ENCODE data around the gene PCDHGC4.

The PCDHGC4 gene

DNA sequence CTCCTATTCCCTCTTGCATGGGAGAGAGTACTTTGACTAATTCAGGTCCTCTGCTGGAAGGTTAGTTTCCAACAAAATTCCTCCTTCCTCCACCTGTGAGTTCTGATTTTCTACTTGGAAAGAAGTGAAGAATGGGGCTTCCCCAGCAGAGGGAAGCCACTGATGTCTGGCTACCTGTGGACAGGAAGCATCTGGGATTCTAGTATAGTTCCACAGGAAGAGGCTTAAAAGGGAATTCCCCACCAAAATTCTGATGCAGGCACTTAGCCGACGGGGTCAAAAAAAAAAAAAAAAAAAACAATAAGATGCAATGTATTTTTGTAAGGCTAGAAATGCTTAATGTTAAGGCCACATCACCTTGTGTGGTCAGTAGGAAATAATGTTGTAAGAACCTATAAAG lies 37.5 kb downstream of the PCDHGC4 start:
- no peak for DNase-seq
- in situ Hi-C loops (cut with MboI; ENCODE audit: low pct_unique_long_range_greater_than_20kb, low sequenced_read_pairs) = no loop called here

DNA sequence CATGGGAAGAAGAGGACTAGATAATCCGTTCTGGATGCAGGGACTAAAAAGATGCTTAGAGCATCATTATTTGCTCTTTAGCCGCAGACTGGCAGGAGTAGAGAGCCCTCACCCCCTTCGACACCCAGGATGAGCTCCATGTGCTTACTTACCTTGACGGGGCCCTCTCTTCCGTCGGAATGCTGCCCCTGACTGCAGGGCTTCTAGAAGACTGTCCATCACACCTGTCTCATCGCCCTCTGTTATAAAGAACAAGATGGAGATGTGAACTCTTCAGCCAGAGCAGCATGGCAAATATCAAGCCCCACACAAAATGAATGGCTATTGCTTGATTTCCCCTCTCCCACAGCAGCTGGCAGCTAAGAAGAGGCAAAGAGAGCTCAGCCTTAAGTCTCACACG lies 39.2 kb downstream of the PCDHGC4 start:
- in situ Hi-C loops (cut with MboI; ENCODE audit: low pct_unique_long_range_greater_than_20kb, low sequenced_read_pairs) = no loop called here
- no peak for DNase-seq

DNA sequence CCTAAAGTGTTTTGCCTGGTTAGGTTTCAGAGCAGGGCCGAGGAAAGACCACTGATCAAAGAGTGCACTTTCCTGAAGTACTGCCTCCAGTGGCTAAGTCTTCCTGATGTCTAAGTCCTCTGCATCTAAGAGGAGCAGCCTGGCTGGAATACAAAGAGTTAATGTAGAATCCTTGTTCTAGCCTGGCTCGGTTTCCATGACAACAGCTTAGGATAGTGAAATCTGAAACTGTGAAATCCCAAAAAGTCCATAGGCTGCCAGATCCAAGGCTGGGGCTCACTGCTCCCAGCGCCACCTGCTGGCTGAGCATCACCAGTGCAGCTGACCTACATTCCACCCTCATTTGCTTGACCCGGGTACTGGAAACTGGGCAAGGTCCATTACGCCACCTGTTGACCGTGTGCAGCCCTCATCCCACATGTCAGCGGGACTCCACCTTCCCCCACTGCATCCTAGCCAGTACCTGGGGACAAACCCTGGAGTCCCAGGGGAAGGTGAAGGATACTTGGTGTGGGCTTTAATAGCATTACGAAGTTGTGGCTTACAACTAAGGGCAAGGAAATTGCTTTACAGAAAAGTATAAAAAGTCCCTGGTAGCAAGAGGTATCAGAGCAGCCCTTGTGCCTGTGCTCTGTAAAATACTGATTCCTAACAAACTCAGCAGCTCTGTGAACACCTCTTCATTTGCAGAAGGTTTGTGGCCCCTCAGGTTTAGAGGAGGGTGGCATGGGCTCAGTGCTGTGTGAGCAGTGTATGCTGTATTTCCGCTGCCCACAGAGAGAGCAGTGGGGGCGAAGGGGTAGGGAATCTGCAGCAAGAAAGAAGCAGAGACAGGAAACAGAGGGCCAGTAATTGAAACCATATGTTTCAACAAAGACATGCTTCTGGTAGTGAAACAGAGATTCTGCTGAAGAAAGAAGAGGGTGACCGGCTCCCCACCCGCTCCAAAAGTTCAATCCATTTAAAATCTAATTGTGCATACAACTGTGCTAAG lies 40.1 kb downstream of the PCDHGC4 start:
- in situ Hi-C loops (cut with MboI; ENCODE audit: low pct_unique_long_range_greater_than_20kb, low sequenced_read_pairs) = no loop called here

GRCh38 chr5:141525653-141526052 lies 40.8 kb downstream of the PCDHGC4 start:
- in situ Hi-C loops (cut with MboI; ENCODE audit: low pct_unique_long_range_greater_than_20kb, low sequenced_read_pairs) = no loop called here
- no peak for DNase-seq

More for the DNA sequence above, 40.1 kb downstream of the PCDHGC4 start:
- DNase-seq = peak; percentile 89

GRCh38 chr5:141527426-141527825 lies 42.6 kb downstream of the PCDHGC4 start:
- in situ Hi-C loops (cut with MboI; ENCODE audit: low pct_unique_long_range_greater_than_20kb, low sequenced_read_pairs) = no loop called here
- no peak for DNase-seq

DNA sequence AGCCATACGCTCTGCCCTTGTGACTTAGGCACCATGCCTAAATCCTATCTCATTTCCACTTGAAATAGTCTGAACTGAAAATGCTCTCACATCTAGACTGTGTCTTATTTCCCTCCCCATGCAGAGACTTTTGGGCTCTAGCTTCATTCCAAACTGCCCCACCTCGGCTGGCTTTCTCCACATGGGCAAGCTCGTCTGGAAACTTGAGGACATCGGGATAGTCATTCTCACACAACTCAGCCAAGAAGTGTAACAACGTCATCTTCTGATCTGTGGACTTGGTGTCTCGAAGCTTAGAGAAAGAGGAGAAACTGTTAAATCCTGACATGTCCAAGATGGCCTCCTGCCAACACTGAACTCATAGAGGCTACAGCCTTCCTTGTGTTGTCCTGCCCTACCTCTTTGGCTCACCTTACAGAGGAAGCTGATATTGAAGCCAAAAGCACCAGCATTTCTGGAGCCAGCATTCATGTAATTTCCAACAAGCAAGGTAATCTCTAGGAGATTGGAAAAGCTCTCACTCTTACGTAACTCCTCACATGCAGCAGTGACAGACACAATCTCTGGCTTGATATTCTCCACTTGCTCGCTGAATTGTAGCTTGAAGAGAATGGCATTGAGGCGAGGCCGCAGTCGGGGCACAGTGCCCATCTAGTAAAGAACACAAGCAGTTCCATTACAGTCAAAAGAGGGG lies 43.6 kb downstream of the PCDHGC4 start:
- DNase-seq = no peak
- in situ Hi-C loops (cut with MboI; ENCODE audit: low pct_unique_long_range_greater_than_20kb, low sequenced_read_pairs) = no loop called here

- no peak for DNase-seq
- in situ Hi-C loops (cut with MboI; ENCODE audit: low pct_unique_long_range_greater_than_20kb, low sequenced_read_pairs) = no loop called here
These were observed 44.2 kb downstream of the PCDHGC4 start for GRCh38 chr5:141529002-141529401.

DNA sequence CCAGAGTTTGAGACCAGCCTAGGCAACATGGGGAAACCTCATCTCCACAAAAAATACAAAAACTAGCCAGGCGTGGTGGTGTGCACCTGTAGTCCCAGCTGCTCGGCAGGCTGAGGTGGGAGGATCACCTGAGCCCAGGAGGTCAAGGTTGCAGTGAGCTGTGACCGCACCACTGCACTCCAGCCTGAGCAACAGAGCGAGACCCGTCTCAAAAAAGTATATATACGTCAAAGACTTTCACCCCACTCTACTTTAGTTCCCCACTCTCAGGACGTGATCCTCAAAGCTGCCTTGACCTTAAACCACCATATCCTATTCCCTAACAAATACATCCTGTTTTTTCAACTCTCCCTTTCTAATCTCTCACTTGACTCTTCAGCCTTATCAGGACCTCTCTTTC lies 45.0 kb downstream of the PCDHGC4 start:
- in situ Hi-C loops (cut with MboI; ENCODE audit: low pct_unique_long_range_greater_than_20kb, low sequenced_read_pairs) = no loop called here

GRCh38 chr5:141532726-141533125 lies 47.9 kb downstream of the PCDHGC4 start:
- no peak for DNase-seq
- in situ Hi-C loops (cut with MboI; ENCODE audit: low pct_unique_long_range_greater_than_20kb, low sequenced_read_pairs) = no loop called here

More for the DNA sequence above, 45.0 kb downstream of the PCDHGC4 start:
- no peak for DNase-seq

- DNase-seq = no peak
- in situ Hi-C loops (cut with MboI; ENCODE audit: low pct_unique_long_range_greater_than_20kb, low sequenced_read_pairs) = no loop called here
These were observed 49.1 kb downstream of the PCDHGC4 start for GRCh38 chr5:141533897-141534296.

DNA sequence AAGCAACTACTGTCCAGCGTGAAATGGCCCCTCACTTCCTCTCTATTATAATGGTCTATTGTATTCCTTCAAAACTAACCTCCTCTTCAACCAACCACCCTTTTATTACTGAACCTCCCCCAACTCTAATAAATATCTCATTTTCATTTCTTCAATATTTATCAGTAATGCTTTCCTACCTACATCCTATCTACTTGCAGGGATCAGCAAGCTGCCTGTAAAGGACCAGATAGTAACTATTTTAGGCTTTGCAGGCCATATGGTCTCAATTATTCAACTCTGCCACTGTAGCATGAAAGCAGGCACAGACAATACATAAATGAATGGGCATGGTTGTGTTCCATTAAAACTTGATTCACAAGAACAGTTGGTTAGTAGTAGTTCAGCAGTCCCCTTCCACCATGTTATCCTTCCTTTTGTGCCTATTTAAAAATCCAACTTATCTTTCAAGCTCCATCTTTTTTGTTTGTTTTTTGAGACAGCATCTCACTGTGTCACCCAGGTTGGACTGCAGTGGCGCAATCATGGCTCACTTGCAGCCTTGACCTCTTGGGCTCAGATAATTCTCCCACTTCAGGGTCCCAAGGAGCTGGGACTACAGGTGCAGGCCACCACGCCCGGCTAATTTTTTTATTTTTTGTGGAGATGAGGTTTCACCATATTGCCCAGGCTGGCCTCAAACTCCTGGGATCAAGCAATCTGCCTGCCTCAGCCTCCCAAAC lies 49.8 kb downstream of the PCDHGC4 start:
- in situ Hi-C loops (cut with MboI; ENCODE audit: low pct_unique_long_range_greater_than_20kb, low sequenced_read_pairs) = no loop called here

More for the DNA sequence above, 49.8 kb downstream of the PCDHGC4 start:
- no peak for DNase-seq
